HepG2 (cell line): ENCODE measurements around the gene MAP2K2. TPM values are rescaled to one million over a fixed set of nuclear protein-coding genes. Genes with fewer than 3 reads are reported as not detected.

Source experiments
- IKZF5 ChIP-seq: IDR thresholded peaks from 2 replicates; pipeline ENCODE4 v1.6.1; 2018; ENCODE audit warnings: missing genetic modification reagents, mild to moderate bottlenecking, missing compliant biosample characterization
- MXD1 ChIP-seq: sonication (generic); formaldehyde crosslinking; IDR thresholded peaks from 2 replicates; pipeline ENCODE4 v1.4.0; 2020; ENCODE audit warnings: mild to moderate bottlenecking, missing genetic modification reagents
- PBX3 ChIP-seq: sonication (generic); formaldehyde crosslinking; IDR thresholded peaks from 2 replicates; pipeline ENCODE4 v1.8.1; 2023; ENCODE audit warnings: missing genetic modification reagents, inconsistent platforms, borderline replicate concordance
- PHF5A ChIP-seq: IDR thresholded peaks from one replicate; pipeline ENCODE4 v1.6.1; 2018; ENCODE audit warnings: low read depth, missing genetic modification reagents; ENCODE audit not compliant: unreplicated experiment
- TFAP4 ChIP-seq: sonication (generic); IDR thresholded peaks from 2 replicates; pipeline ENCODE4 v1.6.1; 2016; ENCODE audit warnings: low read depth, borderline replicate concordance
- ZNF616 ChIP-seq: sonication (generic); formaldehyde crosslinking; IDR thresholded peaks from 2 replicates; pipeline ENCODE4 v1.5.0; 2020; ENCODE audit warnings: low read depth, mild to moderate bottlenecking, missing genetic modification reagents
- ZNF703 ChIP-seq: sonication (generic); formaldehyde crosslinking; IDR thresholded peaks from 2 replicates; pipeline ENCODE4 v1.5.1; 2020; ENCODE audit warnings: missing genetic modification reagents, mild to moderate bottlenecking, moderate library complexity, borderline replicate concordance
- polyA plus RNA-seq, 8 experiments: library from polyadenylated mRNA; depleted of rRNA in 3 of 8; stranded (reverse) in 7 of 8; unstranded in 1 of 8; fragments of >200 nt; fragmentation: Illumina TruSeq in 4 of 8; extraction: Trizol in 4 of 8; gene quantifications; 2 replicates each; pipeline versions ENCODE4 v1.2.1 to v1.2.3, GENCODE V29; 2011 to 2016; ENCODE audit warnings: low read depth in 4 of 8, missing spikeins in 1 of 8, mixed read lengths in 1 of 8; ENCODE audit not compliant: insufficient read depth in 1 of 8
- total RNA-seq, 5 experiments: library from RNA; depleted of rRNA; stranded (reverse); fragments of >200 nt; fragmentation: Illumina TruSeq; extraction: Trizol; gene quantifications; 2 replicates each; pipeline ENCODE4 v1.2.3, GENCODE V29; 2016; ENCODE audit warnings: low read depth in 1 of 5
- TF ChIP-seq, protein P1 (sequence below): sonication (generic); formaldehyde crosslinking; IDR thresholded peaks from 2 replicates; pipeline ENCODE4 v1.4.0; 2020; ENCODE audit warnings: missing genetic modification reagents, borderline replicate concordance

MAP2K2 gene
- total and polyA plus RNA-seq, 2 of the 13 experiments (the other 11 are each of a cell fraction or from before 2014, with no cell fraction given): 70.3 to 80.9 TPM

- TF ChIP-seq PHF5A (CRISPR knock-in tag) (no peak), TFAP4 (no peak), PBX3 (CRISPR knock-in tag) (no peak), MXD1 (CRISPR knock-in tag) (no peak), ZNF616 (no peak), IKZF5 (CRISPR knock-in tag) (no peak), ZNF703 (CRISPR knock-in tag) (no peak)
- TF ChIP-seq, protein P1, sequence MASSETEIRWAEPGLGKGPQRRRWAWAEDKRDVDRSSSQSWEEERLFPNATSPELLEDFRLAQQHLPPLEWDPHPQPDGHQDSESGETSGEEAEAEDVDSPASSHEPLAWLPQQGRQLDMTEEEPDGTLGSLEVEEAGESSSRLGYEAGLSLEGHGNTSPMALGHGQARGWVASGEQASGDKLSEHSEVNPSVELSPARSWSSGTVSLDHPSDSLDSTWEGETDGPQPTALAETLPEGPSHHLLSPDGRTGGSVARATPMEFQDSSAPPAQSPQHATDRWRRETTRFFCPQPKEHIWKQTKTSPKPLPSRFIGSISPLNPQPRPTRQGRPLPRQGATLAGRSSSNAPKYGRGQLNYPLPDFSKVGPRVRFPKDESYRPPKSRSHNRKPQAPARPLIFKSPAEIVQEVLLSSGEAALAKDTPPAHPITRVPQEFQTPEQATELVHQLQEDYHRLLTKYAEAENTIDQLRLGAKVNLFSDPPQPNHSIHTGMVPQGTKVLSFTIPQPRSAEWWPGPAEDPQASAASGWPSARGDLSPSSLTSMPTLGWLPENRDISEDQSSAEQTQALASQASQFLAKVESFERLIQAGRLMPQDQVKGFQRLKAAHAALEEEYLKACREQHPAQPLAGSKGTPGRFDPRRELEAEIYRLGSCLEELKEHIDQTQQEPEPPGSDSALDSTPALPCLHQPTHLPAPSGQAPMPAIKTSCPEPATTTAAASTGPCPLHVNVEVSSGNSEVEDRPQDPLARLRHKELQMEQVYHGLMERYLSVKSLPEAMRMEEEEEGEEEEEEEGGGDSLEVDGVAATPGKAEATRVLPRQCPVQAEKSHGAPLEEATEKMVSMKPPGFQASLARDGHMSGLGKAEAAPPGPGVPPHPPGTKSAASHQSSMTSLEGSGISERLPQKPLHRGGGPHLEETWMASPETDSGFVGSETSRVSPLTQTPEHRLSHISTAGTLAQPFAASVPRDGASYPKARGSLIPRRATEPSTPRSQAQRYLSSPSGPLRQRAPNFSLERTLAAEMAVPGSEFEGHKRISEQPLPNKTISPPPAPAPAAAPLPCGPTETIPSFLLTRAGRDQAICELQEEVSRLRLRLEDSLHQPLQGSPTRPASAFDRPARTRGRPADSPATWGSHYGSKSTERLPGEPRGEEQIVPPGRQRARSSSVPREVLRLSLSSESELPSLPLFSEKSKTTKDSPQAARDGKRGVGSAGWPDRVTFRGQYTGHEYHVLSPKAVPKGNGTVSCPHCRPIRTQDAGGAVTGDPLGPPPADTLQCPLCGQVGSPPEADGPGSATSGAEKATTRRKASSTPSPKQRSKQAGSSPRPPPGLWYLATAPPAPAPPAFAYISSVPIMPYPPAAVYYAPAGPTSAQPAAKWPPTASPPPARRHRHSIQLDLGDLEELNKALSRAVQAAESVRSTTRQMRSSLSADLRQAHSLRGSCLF (CRISPR knock-in tag): no peak
Measured at GRCh38 chr19:4043966-4044715, 79.8 kb downstream of the MAP2K2 start (continued).
